Measurements from ENCODE around the gene CHTF18.
"Not testable (repeated sequence)": the region's sequence is repeated elsewhere in the genome, so short reads cannot be mapped to it uniquely, and the experiment has no call there.

Gene CHTF18

DNA sequence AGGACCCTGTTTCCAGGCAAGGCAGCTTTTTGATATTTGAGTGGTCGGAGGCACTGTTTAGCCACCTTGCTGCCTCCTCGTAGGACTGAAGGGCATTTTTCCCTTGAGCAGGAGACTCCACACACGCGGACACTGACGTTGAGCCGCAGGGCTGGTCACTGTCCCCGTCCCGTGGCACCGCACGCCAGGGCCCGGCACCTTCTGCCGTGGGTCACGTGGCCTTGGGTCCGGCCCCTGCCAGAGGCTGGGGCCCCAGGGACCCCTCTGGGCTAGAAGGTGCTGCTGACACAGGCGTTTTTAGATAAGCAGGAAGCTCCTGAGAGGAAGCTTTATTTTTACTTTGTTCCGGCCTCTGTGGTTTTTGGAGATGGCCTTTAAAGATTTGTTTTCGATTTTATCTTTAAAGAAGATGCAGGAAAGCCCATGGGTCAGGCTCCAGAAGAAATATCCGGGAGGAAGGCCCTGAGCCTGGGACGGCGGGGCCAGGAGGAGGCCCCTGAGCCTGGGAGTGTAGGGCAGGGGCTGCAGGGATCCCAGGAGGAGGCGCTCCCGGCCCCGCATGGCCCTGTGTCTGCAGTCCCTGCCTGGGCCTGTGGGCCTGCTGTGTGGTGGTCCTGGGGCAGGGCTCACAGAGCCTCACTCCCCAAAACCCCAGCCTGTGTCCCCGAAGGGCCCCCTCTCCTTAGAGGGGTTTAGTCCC is 42.6 kb downstream of the CHTF18 start:
- no peak for DNase-seq (ENCODE audit: low spot score)

DNA sequence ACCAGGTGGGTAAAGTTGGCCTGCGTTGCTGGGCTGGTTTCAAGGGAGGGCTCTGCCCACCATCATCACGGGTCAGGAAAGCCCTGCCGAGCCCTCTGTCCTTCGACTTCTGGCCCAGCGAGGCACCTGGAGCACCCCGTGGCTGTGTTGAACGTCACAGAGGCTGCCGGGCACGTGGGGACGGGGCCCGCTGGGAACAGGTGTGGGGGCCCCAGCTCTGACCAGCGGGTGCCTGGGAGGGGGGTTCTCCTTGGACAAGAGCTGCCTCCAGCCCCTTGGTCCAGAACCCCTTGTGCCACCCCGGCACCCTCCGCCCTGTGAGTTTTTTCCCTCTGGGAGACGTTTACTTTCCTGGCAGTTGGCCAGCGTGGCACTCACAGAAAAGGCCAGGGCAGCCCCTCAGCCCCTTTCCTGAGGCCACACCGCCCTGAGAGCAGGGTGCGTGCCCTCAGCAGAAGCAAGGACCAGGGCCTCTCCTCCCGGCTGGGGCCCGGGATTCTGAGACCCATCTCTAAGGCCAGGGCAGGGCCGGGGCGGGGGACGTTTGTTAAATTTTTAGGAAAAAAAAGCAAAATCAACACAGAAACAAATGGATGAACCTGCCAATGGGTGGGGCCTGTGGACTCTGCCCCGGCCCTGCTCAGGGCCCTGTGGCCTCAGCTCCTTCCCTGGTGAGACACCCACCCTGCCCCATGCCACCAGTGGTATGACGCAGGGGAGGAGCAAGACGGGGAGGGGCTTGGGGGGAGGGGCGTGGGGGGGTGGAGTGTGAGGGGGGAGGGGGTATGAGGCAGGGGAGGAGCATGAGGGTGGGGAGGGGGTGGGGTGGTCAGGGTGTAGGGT is 43.4 kb downstream of the CHTF18 start:
- no peak for DNase-seq (ENCODE audit: low spot score)

DNA sequence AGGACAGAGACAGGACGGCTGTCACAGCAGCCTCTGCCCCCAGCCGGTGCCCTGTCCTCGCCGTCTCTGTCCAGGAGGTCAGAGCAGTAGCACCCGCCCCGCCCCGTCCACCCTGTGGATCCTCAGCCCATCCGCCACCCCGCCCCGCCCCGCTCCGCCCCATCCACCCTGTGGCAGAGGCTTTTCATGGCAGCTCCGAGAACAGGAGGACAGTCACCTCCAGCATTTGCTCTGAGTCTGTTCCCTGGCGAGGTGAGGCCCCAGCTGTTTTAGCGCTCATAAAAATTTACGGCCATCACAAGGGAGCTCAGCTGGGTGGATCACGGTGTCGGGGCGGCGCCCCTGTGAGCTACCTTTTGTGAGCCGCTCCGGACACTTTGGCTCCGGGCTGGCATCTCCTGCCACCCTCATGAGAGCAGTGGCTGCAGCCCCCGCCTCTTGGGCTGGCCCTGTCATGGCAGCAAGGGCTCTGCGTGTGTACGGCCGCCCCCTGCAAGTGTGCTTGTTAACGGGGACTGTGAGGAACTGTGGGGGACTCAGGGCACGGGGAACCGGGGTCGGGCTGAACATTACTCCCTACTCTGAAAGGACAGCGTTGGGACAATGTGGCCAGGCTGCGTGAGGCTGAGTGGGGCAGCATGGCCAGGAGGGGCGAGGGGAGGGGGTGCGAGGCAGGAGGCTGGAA is 44.4 kb downstream of the CHTF18 start:
- DNase-seq (ENCODE audit: low spot score), result no peak

DNA sequence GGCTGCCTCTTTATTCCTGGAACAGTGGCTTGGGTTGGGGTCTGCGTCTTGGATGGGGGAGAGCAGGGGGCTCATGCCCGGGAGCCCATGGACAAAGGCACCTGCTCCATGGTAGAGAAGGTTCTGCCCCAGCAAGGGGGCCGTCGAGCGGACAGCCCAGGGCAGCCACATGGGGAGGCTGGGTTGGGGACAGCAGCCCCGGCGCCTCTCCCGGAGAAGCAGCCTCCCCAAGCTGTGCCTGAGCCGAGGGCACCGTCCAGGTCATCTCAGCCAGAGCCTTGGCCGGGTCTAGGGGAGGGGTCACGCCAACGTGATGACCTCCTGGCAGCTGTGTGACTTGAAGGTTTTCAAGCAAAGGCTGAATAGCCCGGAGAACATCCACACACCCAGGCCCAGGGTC is 45.0 kb downstream of the CHTF18 start:
- DNase-seq (ENCODE audit: low spot score), result no peak

DNA sequence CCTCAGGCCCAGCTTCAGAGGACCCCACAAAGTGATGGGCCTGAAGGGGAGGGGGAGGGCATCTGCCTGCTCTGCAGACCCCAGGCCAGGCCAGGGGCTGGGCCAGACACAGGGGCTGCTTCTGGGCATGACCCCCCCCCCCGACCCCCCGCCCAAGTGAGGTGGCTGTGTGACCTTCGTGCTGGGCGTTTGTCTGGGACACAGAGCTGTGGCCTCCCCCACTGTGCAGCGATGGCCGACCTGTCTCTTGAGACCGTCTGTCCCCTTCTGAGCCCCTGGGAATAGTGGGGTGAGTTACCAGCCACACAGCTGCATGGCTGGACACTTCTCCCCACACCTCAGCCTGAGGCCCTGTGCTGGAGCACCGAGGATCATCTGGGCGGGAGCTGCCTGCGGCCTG is 47.0 kb downstream of the CHTF18 start:
- DNase-seq (ENCODE audit: low spot score), result no peak

DNA sequence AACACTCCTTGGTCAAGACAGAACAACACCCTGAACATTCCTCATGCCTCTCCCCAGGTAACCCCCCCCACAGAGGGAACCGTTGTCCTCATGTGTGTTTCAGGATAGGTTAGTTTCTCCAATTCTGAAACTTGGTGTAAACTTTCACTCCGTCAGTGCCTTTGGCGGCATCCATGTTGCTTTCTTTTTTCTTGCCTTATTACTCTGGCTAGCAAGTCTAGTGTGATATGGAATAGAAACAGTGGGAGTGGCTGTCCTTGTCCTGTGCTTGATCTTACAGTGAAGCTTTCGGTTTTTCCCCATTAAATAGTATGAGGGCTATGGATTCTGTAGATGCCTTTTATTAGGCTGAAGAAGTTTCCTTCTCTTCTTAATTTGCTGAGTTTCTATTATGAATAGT is 47.8 kb downstream of the CHTF18 start:
- DNase-seq (ENCODE audit: low spot score), result no peak

DNA sequence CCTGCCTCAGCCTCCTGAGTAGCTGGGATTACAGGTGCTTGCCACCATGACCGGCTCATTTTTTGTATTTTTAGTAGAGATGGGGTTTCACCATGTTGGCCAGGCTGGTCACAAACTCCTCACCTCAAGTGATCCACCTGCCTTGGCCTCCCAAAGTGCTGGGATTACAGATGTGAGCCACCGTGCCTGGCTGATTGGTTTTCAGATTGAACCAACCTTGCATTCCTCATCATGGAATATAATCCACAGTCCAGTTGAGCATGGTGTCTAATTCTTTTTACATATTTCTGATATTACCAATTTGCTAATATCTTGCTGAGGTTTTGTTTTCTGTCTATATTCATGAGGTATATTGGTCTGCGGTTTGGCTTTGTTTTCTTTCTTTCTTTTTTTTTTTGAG is 48.4 kb downstream of the CHTF18 start:
- DNase-seq (ENCODE audit: low spot score), result not testable (repeated sequence)

DNA sequence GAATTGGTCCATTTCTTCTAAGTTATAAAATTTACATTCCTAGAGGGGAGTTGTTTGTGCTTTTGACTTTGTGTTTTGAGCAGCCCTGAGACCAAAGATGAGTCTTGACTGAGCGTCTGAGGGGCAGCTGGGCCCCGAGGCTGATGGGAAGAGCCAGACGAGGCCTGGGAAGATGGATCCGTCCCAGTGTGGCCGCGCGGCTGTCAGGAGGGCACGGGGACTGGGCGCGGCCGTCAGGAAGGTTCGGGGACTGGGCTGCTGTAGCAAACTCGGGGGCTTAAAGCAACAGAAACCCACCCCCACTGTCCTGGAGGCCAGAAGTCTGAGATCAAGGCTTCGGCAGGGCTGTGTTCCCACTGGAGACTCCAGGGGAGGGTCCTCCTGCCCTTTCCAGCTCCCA is 50.3 kb downstream of the CHTF18 start:
- no peak for DNase-seq (ENCODE audit: low spot score)

DNA sequence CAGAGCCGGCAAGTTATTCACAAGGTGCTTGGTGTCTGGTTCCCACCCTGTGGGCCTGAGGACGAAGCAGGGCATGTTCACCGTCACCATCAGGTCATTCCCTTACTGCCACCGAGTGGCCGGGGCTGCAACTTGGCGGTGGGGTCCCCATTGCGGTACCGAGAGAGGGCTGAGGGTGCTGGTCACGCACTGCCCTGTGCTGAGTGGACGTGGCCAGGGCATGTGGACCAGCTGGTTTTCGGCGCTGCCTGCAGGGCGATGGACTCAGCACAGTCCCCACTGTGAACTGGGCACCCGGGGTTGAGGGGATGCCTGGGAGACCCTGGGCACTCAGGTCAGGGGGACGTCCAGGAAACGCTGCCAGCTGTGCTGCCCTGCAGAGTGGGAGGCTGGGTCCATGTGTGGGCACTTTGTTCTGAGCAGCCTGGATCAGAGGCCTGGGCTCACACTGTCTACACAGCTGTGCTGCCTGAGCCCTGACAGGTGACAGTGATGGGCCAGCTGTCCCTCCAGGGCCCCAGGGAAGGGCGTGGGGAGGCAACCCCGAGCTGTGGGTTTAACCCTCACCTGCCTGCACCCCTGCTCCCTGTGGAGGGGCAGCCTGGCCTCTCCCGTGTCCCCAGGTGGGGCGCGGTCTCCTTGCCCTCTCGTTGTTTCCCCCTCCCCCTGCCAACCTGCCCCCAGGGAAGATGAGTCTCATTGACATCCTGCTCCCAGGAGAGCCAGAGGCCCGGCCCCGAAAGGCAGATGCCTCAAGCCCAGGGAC is 51.4 kb downstream of the CHTF18 start:
- no peak for DNase-seq (ENCODE audit: low spot score)

DNA sequence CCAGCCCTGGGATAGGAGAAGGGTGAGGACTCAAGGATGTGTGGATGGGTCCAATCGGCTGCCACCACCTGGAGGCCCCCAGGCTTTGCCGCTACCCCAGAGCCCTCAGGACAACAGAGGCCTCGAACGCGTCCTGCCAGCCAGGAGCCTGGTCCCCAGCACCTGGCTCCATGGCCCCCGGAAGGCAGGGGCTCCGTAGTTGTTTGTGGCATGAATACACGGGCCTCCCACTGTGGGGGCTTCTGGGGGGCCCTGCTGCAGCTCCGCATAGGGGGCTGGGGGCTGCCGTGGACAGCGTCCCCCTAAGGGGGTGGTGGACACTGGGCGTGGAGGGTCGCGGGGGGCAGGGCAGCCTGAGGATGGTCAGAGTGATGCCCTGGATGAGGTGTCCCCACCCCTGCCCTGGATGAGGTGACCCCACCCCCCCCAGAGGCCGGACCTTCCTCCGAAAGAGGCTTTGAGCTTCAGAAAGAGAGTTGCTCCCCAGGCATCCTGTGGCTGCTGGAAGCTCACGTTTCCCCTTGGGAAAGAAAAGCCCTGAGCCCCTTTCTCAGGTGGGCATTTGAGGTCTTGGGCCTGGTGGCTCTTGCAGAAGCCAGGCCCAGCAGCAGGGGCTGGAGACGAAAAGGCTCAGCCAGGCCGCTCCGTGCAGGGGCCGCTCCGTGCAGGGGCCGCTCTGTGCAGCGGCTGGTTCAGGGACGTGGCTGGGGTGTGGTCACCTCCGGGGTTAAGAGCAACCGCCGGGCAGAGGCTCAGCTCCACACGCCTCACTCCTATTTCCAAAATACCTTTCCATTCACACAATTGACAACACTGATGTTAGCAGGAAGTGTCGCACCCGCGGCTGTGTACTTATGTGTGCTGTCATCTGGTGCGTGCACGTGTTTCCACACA is 52.4 kb downstream of the CHTF18 start:
- no peak for DNase-seq (ENCODE audit: low spot score)

DNA sequence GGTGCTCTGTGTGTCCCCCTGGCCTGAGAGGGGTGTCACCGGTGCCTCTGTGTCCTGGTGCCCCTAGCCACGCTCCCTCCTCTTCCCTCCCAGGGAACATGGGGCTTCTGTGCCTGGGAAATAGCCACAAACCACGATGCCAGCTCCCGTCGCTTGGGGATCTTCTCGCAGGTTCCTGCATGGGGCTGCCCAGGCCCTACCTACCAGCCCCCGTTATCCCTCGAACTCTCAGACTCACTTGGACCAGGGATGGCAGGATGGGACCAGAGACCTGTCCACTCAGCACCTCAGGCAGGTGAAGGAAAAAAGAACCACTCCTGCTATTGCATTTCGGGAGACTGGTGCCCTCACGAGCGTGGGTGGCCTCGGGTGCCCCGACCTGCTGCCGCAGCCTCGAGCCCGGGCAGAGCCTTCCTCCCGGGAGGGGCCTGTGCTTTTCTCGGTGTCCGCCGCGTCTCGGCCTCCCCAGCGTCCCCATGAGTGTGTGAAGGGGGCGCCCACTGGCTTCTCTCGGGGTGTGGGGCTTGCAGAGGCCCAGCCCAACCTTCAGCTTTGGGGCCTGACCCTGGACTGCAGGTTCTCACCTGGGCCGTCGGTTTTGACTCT is 53.1 kb downstream of the CHTF18 start:
- DNase-seq (ENCODE audit: low spot score), result no peak

DNA sequence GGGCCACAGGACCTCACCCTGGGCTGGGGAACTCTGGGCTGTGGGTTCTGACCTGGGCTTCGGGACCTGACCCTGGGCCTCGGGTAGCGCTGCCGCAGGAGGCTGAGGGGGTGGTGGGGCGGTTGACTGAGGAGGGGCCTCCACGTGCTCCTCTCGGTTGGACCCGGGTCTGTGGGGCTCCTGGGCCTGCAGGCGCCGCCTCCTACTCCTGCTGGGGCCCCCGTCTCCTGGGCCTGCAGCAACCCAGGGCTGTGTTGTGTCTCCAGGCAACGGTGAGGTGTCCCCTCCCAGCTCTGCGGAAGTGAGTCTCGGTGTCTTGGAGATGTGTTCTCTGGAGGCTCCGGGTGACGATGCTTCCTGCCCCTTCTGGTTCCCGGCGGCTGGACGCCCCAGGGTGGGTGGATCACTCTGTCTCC is 53.6 kb downstream of the CHTF18 start:
- DNase-seq (ENCODE audit: low spot score), result no peak

DNA sequence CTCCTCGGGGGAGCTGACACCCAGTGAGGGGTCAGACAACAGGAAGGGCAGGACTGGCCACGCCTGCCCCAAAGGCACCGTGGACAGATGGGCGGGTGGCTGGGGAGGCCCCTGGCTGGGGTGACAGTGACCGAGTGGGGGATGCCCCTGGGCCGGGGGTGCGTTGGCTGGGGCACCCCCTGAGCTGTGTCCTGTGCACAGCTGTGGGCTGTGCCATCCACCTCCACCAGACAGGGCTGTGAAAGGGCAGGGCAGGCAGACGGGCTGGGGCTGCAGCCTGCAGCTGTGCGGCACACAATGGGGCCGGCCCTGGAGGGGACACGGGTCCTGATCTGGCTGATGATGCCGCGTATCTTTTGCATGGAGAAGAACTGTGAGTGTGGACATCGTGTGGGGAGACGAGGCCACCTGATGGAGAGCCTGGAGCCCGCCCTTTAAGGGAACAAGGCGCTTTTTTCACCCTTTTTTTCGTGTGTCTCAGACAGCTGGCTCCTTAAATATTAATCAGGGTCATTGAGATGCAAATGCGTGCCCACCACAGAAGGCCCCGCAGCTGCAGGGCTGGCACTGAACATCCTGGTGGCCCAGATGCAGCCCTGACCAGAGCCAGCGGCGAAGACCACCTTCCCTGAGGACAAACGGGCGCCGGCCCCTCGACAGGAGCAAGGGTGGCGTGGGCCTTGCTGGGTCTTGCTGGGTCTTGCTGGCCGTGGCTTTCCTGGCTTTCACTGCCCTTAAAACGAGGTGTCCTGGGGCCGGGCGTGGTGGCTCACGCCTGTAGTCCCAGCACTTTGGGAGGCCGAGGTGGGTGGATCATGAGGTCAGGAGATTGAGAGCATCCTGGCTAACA is 54.5 kb downstream of the CHTF18 start:
- no peak for DNase-seq (ENCODE audit: low spot score)

DNA sequence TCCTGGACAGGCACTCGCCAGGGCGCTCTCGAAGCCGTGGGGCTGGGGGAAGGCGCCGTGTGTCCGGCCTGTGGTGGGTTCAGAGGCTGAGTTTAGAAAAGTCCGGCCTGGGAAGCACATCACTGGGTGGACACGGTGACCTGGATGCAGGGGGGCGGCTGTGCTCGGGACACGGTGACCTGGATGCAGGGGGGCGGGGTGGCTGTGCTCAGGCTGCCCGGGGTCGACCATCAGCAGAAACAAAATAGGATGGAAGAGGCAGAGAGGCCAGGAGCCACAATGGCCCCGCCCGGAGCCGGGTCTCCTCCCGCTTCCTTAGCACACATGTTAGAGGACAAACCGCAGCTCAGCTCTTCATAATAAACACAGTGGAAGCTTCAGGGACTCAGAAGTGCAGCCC is 55.4 kb downstream of the CHTF18 start:
- DNase-seq (ENCODE audit: low spot score), result no peak

DNA sequence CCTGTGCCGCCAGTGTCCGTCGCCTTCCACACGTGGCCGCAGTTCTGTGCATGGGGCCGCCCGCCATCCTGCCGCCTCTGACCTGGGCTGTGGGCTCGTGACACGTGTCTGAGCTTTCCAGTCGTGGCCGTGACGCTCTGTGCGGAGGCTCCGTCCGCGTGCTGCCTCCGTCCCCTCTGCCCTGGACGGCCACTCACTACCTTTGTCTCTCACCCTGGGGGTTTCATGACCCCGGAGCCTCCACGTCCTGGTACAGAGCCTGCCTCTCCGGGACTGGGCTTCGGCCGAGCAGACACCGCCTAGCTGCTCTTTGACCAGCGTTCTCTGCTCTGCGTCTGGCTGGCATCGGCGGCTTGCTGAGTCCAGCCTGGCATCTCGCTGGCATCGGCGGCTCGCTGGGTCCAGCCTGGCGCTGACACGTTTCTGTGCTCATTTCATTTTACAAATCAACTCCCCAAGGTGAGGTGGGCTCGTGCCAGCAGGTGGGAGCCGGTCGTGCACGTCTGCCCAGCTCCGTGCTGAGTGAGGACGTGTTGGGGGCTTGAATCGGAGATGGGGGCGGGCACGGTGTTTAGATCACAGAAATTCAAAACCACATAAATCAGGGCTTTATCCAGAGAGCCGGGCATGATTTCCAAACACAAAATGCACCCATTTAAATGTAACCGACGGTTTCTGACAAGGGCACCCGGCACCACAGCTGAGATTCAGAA is 56.4 kb downstream of the CHTF18 start:
- DNase-seq (ENCODE audit: low spot score), result no peak

DNA sequence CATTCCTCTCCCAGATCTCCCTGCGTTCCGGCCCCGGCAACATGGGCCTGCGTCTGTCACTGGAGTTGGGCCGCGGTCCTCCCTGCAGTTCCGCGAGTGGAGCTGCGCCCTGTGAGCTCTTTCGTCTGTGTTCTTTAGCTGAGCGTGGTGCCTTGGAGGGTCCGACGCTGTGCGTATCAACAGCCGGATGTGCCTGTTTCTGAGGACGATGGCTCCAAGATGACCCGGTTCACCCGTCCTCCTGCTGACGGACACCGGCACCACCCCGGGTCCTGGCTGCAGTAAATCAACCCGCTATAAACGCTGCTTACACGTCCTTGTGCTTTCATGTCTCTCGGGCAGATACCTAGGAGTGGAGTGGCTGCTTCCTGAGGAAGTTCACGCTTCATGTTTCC is 56.9 kb downstream of the CHTF18 start:
- no peak for DNase-seq (ENCODE audit: low spot score)

DNA sequence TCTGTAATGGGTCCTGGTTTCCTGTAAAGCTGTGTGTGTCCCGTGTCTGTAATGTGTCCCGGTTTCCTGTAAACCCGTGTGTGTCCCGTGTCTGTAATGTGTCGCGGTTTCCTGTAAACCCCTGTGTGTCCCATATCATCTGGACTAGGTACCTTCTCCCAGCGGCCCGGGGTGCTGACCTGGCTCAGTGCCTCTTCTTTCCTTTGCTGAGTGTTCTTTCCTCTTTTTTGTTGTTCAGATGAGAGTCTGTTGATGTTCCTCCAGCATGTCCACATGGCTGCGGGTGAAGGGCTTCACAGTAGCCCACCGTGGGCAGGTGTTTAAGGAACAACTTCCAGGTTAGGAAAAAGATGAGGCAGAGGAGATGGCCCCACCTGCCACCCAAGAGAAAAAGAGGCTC is 58.7 kb downstream of the CHTF18 start:
- DNase-seq (ENCODE audit: low spot score), result no peak
